Measurements from ENCODE around the gene ZDHHC8. TPM values are rescaled to one million over a fixed set of nuclear protein-coding genes. Genes with fewer than 3 reads are reported as not detected.

ZDHHC8 gene
- total RNA-seq, 1 experiment from 2014 or later: 78.4 TPM

- Mint-ChIP-seq H3K9me3 (ENCODE audit: low read depth, unreplicated experiment) (no peaks in the 10 kb centered on the region), H3K27me3 (ENCODE audit: unreplicated experiment) (peaks cover 75% of the 10 kb centered on the region), H3K4me3 (ENCODE audit: low read depth, unreplicated experiment) (no peak overlapping the region), H3K4me1 (ENCODE audit: low read depth, unreplicated experiment) (no peaks in the 10 kb centered on the region), H3K27ac (ENCODE audit: unreplicated experiment) (no peak overlapping the region), H3K36me3 (ENCODE audit: insufficient read depth, unreplicated experiment) (peaks cover 3% of the 10 kb centered on the region)
- TF ChIP-seq, protein P1, sequence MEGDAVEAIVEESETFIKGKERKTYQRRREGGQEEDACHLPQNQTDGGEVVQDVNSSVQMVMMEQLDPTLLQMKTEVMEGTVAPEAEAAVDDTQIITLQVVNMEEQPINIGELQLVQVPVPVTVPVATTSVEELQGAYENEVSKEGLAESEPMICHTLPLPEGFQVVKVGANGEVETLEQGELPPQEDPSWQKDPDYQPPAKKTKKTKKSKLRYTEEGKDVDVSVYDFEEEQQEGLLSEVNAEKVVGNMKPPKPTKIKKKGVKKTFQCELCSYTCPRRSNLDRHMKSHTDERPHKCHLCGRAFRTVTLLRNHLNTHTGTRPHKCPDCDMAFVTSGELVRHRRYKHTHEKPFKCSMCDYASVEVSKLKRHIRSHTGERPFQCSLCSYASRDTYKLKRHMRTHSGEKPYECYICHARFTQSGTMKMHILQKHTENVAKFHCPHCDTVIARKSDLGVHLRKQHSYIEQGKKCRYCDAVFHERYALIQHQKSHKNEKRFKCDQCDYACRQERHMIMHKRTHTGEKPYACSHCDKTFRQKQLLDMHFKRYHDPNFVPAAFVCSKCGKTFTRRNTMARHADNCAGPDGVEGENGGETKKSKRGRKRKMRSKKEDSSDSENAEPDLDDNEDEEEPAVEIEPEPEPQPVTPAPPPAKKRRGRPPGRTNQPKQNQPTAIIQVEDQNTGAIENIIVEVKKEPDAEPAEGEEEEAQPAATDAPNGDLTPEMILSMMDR (IDR thresholded peaks at IDR 0.05; ENCODE audit: unreplicated experiment): no peak
- DNase-seq: no peak
- BruUV-seq (replicated peaks): no TSS peak
- CTCF ChIA-PET: interaction anchor here (0.6 to 2.8 kb wide), 4 partner anchors 19 to 209 kb away, joined by 3 to 37 read pairs (median 4); no protein-coding TSS in a partner anchor
- intact Hi-C loops (cut with micrococcal nuclease; ENCODE audit: unreplicated experiment): loop anchor here (1.0 kb wide), 1 partner anchor 63 kb away; no protein-coding TSS in a partner anchor
These were observed 43.9 kb downstream of the ZDHHC8 start for GRCh38 chr22:20175597-20175900.

- Mint-ChIP-seq H3K4me1 (ENCODE audit: low read depth, unreplicated experiment) (no peaks in the 10 kb centered on the region), H3K9me3 (ENCODE audit: low read depth, unreplicated experiment) (no peaks in the 10 kb centered on the region), H3K36me3 (ENCODE audit: insufficient read depth, unreplicated experiment) (peaks cover 3% of the 10 kb centered on the region), H3K27ac (ENCODE audit: unreplicated experiment) (no peak overlapping the region), H3K4me3 (ENCODE audit: low read depth, unreplicated experiment) (no peak overlapping the region), H3K27me3 (ENCODE audit: unreplicated experiment) (peaks cover 77% of the 10 kb centered on the region)
- no peak for DNase-seq
- intact Hi-C loops (cut with micrococcal nuclease; ENCODE audit: unreplicated experiment): no loop called here
- TF ChIP-seq, protein P1 (IDR thresholded peaks at IDR 0.05; ENCODE audit: unreplicated experiment): no peak
- no TSS peak for BruUV-seq (replicated peaks)
- CTCF ChIA-PET: interaction anchor here (2.8 kb wide), 1 partner anchor 62 kb away, joined by 37 read pairs; no protein-coding TSS in a partner anchor
These were observed 44.9 kb downstream of the ZDHHC8 start for GRCh38 chr22:20176421-20177085.

DNA sequence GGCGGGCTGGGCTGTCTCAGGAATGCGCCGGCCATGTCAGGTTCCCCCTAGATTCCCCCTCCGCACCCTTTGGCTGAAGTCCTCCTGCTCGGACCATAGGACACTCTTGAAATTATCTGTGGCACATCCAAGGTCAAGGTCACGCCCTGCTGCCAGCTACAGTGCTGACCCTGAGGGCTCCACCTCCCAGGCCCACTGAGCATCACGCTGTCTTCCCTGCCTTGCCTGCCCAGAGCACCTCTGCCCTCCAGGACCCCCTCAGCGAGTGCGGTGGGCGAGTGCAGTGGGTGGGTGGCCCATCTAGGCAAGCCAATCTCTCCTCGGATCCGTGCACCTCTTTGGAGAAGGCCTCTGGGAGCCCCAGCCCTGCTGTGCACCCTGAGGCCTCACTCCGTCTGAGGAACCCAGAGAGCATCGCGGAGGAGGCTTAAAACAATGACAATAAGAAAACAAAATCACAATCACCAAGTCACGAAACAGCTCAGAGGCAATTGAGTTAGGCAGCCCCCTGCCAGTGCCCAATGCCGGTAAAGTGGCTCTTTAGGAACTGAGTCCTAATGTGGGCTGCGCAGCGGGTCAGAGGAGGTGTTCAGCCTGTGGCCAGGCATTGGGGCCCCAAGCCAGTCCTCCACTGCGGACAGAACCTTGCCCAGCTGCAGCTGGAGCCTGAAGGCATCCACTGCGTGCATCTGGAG, 45.8 kb downstream of the ZDHHC8 start:
- no peak overlapping the region for H3K4me3 Mint-ChIP-seq (ENCODE audit: low read depth, unreplicated experiment)
- TF ChIP-seq, protein P1 (IDR thresholded peaks at IDR 0.05; ENCODE audit: unreplicated experiment): no peak
- H3K4me1 Mint-ChIP-seq (ENCODE audit: low read depth, unreplicated experiment): no peaks in the 10 kb centered on the region
- CTCF ChIA-PET: no interaction called here
- no peaks in the 10 kb centered on the region for H3K9me3 Mint-ChIP-seq (ENCODE audit: low read depth, unreplicated experiment)
- H3K27me3 Mint-ChIP-seq (ENCODE audit: unreplicated experiment): peaks cover 81% of the 10 kb centered on the region
- intact Hi-C loops (cut with micrococcal nuclease; ENCODE audit: unreplicated experiment): no loop called here
- peaks cover 3% of the 10 kb centered on the region for H3K36me3 Mint-ChIP-seq (ENCODE audit: insufficient read depth, unreplicated experiment)
- no peak overlapping the region for H3K27ac Mint-ChIP-seq (ENCODE audit: unreplicated experiment)
- DNase-seq: no peak
- no TSS peak for BruUV-seq (replicated peaks)

DNA sequence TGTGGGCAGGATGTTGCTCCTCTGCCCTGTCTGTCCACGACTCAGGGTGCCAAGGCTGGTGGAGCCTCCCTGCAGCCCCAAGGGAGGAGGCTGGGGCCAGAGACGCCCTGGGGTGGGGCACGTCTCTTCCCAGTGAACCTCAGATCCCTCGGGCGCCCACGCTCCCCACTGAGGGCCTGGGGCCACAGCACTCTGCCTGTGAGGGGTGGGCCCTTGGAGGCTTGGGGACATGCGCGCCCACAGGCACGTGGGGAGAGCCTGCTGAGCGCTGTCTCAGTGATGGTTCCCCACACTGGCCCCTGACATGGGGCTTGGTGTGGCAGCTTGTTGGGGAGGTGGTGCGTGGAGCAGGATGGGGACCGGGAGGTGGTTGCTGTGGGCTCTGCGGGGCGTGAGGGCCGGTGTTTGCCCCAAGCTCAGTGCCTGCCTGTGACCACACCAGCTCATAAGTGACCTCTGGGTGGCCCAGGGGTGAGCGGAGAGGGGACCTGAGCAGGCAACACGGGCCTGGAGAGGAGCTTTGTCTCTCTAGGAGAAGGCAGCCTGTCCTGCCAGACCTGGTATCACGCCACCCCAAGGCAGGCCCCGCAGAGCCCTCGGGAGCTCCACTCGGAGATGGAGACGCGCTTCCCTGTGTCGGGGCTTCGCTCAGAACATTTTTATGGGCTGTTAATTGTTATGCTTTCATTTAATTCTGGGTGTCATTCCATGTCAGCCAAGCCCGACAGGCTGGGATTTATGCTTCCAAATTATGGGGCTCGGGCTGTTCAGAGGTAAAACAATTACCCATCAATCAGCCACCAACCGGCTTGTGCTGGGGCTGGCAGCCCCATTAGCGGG, 46.7 kb downstream of the ZDHHC8 start:
- no peak for DNase-seq
- Mint-ChIP-seq H3K4me3 (ENCODE audit: low read depth, unreplicated experiment) (no peak overlapping the region), H3K27ac (ENCODE audit: unreplicated experiment) (no peak overlapping the region), H3K36me3 (ENCODE audit: insufficient read depth, unreplicated experiment) (peaks cover 3% of the 10 kb centered on the region), H3K4me1 (ENCODE audit: low read depth, unreplicated experiment) (no peaks in the 10 kb centered on the region), H3K27me3 (ENCODE audit: unreplicated experiment) (peaks cover 87% of the 10 kb centered on the region), H3K9me3 (ENCODE audit: low read depth, unreplicated experiment) (no peaks in the 10 kb centered on the region)
- BruUV-seq (replicated peaks): no TSS peak
- TF ChIP-seq, protein P1 (IDR thresholded peaks at IDR 0.05; ENCODE audit: unreplicated experiment): no peak
- CTCF ChIA-PET: no interaction called here
- intact Hi-C loops (cut with micrococcal nuclease; ENCODE audit: unreplicated experiment): no loop called here
